ENCODE data around the gene PACS2. TPM values are rescaled to one million over a fixed set of nuclear protein-coding genes. Genes with fewer than 3 reads are reported as not detected.

Gene PACS2
- total RNA-seq, 1 donor from 2014 or later: 263 TPM

DNA sequence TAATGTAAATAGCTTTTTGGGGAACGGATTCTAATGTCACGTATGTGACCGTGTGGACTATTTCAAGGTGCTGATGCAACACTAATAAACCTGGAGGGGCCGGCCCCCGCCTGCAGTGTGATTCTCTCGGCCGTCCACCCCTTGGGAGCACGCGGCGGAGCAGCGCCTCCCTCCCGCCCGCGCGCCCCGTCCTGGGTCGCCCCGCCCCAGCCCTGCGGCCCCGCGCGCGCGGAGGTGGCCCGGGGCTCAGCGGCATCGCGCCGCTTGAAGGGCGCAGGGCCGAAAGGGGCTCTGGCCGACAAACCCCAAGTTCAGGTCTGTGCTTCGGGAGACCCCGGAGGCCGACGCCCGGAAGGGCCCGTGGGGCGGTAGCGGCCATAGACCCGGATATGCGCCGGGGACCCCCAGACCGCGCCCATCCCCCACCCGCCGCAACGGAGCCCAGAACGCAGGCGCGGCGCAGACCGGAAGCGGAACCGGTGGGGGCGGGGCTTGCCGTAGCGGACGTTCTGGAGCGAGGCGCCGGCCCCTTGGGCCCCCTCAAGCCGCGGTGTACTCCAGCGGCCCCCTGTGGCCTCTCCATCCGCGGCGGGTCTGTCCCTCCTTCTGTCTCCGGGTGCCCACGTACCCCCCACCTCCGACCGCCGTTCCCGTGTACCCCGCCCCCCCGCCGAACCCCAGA, 83.6 kb downstream of the PACS2 start, which contains the start of gene TEX22:
Gene TEX22, plus strand, starts transcription at position 495 of the 682 bp plus-strand sequence. CDS start 803 bp downstream, outside the sequence.
- TF ChIP-seq, protein P1, sequence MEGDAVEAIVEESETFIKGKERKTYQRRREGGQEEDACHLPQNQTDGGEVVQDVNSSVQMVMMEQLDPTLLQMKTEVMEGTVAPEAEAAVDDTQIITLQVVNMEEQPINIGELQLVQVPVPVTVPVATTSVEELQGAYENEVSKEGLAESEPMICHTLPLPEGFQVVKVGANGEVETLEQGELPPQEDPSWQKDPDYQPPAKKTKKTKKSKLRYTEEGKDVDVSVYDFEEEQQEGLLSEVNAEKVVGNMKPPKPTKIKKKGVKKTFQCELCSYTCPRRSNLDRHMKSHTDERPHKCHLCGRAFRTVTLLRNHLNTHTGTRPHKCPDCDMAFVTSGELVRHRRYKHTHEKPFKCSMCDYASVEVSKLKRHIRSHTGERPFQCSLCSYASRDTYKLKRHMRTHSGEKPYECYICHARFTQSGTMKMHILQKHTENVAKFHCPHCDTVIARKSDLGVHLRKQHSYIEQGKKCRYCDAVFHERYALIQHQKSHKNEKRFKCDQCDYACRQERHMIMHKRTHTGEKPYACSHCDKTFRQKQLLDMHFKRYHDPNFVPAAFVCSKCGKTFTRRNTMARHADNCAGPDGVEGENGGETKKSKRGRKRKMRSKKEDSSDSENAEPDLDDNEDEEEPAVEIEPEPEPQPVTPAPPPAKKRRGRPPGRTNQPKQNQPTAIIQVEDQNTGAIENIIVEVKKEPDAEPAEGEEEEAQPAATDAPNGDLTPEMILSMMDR (IDR thresholded peaks at IDR 0.05; ENCODE audit: partially characterized antibody, unreplicated experiment): no peak
- peaks cover 6% of the 10 kb centered on the region for H3K4me1 Mint-ChIP-seq (ENCODE audit: low read depth, unreplicated experiment)
- peaks cover 22% of the 10 kb centered on the region for H3K9me3 Mint-ChIP-seq (ENCODE audit: unreplicated experiment)
- H3K27me3 Mint-ChIP-seq (ENCODE audit: unreplicated experiment): peaks cover 14% of the 10 kb centered on the region
- H3K36me3 Mint-ChIP-seq (ENCODE audit: unreplicated experiment): peaks cover 17% of the 10 kb centered on the region
- peak within 1 kb of the TSS; percentile 85 for H3K4me3 Mint-ChIP-seq (ENCODE audit: unreplicated experiment)
- DNase-seq: peak; percentile 96
- H3K27ac Mint-ChIP-seq (ENCODE audit: unreplicated experiment): peak within 1 kb of the TSS; percentile 92

GRCh38 chr14:105398726-105399465, 84.3 kb downstream of the PACS2 start:
- H3K36me3 Mint-ChIP-seq (ENCODE audit: unreplicated experiment): peaks cover 17% of the 10 kb centered on the region
- peaks cover 6% of the 10 kb centered on the region for H3K4me1 Mint-ChIP-seq (ENCODE audit: low read depth, unreplicated experiment)
- H3K9me3 Mint-ChIP-seq (ENCODE audit: unreplicated experiment): peaks cover 20% of the 10 kb centered on the region
- peak overlapping the region; percentile 77 for H3K27ac Mint-ChIP-seq (ENCODE audit: unreplicated experiment)
- H3K4me3 Mint-ChIP-seq (ENCODE audit: unreplicated experiment): peak overlapping the region; percentile 83
- peaks cover 14% of the 10 kb centered on the region for H3K27me3 Mint-ChIP-seq (ENCODE audit: unreplicated experiment)
- peak; percentile 67 for DNase-seq
- TF ChIP-seq, protein P1 (IDR thresholded peaks at IDR 0.05; ENCODE audit: partially characterized antibody, unreplicated experiment): no peak

GRCh38 chr14:105399466-105399775, 84.9 kb downstream of the PACS2 start:
- Mint-ChIP-seq H3K4me1 (ENCODE audit: low read depth, unreplicated experiment) (peaks cover 6% of the 10 kb centered on the region), H3K9me3 (ENCODE audit: unreplicated experiment) (peaks cover 23% of the 10 kb centered on the region), H3K27me3 (ENCODE audit: unreplicated experiment) (peaks cover 16% of the 10 kb centered on the region), H3K36me3 (ENCODE audit: unreplicated experiment) (peaks cover 22% of the 10 kb centered on the region), H3K27ac (ENCODE audit: unreplicated experiment) (no peak overlapping the region), H3K4me3 (ENCODE audit: unreplicated experiment) (peak overlapping the region; percentile 49)
- no peak for DNase-seq
- TF ChIP-seq, protein P1 (IDR thresholded peaks at IDR 0.05; ENCODE audit: partially characterized antibody, unreplicated experiment): no peak

- H3K9me3 Mint-ChIP-seq (ENCODE audit: unreplicated experiment): peaks cover 23% of the 10 kb centered on the region
- peaks cover 2% of the 10 kb centered on the region for H3K4me1 Mint-ChIP-seq (ENCODE audit: low read depth, unreplicated experiment)
- DNase-seq: no peak
- H3K27me3 Mint-ChIP-seq (ENCODE audit: unreplicated experiment): peaks cover 16% of the 10 kb centered on the region
- H3K4me3 Mint-ChIP-seq (ENCODE audit: unreplicated experiment): peak overlapping the region; percentile 49
- H3K36me3 Mint-ChIP-seq (ENCODE audit: unreplicated experiment): peaks cover 26% of the 10 kb centered on the region
- H3K27ac Mint-ChIP-seq (ENCODE audit: unreplicated experiment): no peak overlapping the region
- TF ChIP-seq, protein P1 (IDR thresholded peaks at IDR 0.05; ENCODE audit: partially characterized antibody, unreplicated experiment): no peak
These were observed 85.5 kb downstream of the PACS2 start for GRCh38 chr14:105400016-105400415.

- DNase-seq: no peak
- peaks cover 2% of the 10 kb centered on the region for H3K4me1 Mint-ChIP-seq (ENCODE audit: low read depth, unreplicated experiment)
- H3K27me3 Mint-ChIP-seq (ENCODE audit: unreplicated experiment): peaks cover 16% of the 10 kb centered on the region
These were observed 87.2 kb downstream of the PACS2 start for GRCh38 chr14:105401699-105402098.

More at GRCh38 chr14:105401699-105402098, 87.2 kb downstream of the PACS2 start:
- peaks cover 23% of the 10 kb centered on the region for H3K9me3 Mint-ChIP-seq (ENCODE audit: unreplicated experiment)
- no peak overlapping the region for H3K27ac Mint-ChIP-seq (ENCODE audit: unreplicated experiment)
- TF ChIP-seq, protein P1 (IDR thresholded peaks at IDR 0.05; ENCODE audit: partially characterized antibody, unreplicated experiment): no peak
- peaks cover 31% of the 10 kb centered on the region for H3K36me3 Mint-ChIP-seq (ENCODE audit: unreplicated experiment)
- no peak overlapping the region for H3K4me3 Mint-ChIP-seq (ENCODE audit: unreplicated experiment)

Measured in glutamatergic neuron (in vitro differentiated cells).